Measurements from ENCODE around the gene KIF26B. TPM values are rescaled to one million over a fixed set of nuclear protein-coding genes. Genes with fewer than 3 reads are reported as not detected.

KIF26B gene
- total RNA-seq, 4 donors from 2014 or later = 0.20 to 0.79 (median 0.41) TPM; not detected in 1

GRCh38 chr1:245654460-245655050, 499.8 kb downstream of the KIF26B start:
- WGBS, 2 donors (ENCODE audit: low coverage in 1 of 2) = 67 to 80% methylated on average over 6 to 9 of the region's 9 CpGs
- no peak for TF ChIP-seq POLR2A (IDR thresholded peaks at IDR 0.05)
- TF ChIP-seq, protein P1, sequence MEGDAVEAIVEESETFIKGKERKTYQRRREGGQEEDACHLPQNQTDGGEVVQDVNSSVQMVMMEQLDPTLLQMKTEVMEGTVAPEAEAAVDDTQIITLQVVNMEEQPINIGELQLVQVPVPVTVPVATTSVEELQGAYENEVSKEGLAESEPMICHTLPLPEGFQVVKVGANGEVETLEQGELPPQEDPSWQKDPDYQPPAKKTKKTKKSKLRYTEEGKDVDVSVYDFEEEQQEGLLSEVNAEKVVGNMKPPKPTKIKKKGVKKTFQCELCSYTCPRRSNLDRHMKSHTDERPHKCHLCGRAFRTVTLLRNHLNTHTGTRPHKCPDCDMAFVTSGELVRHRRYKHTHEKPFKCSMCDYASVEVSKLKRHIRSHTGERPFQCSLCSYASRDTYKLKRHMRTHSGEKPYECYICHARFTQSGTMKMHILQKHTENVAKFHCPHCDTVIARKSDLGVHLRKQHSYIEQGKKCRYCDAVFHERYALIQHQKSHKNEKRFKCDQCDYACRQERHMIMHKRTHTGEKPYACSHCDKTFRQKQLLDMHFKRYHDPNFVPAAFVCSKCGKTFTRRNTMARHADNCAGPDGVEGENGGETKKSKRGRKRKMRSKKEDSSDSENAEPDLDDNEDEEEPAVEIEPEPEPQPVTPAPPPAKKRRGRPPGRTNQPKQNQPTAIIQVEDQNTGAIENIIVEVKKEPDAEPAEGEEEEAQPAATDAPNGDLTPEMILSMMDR (IDR thresholded peaks at IDR 0.05) = no peak
- no peak for TF ChIP-seq POLR2AphosphoS5 (IDR thresholded peaks at IDR 0.05)
- TF ChIP-seq EP300 (IDR thresholded peaks at IDR 0.05; ENCODE audit: low read depth) = no peak
- H3K27ac ChIP-seq = no peak overlapping the region
- H3K4me3 ChIP-seq = no peak overlapping the region
- no peaks in the 10 kb centered on the region for H3K9me3 ChIP-seq
- no peaks in the 10 kb centered on the region for H3K4me1 ChIP-seq
- no peaks in the 10 kb centered on the region for H3K27me3 ChIP-seq
- DNase-seq = no peak
- in situ Hi-C loops (cut with MboI; ENCODE audit: low pct_ligation_motif_present in 1 of 4, low pct_unique_long_range_greater_than_20kb in 1 of 4, low sequenced_read_pairs in 3 of 4) (no loop called here), intact Hi-C loops (cut with DNase I; ENCODE audit: low total_unique reads) (no loop called here)
- no peaks in the 10 kb centered on the region for H3K36me3 ChIP-seq

- TF ChIP-seq, protein P1 (IDR thresholded peaks at IDR 0.05) = no peak
- TF ChIP-seq POLR2A (IDR thresholded peaks at IDR 0.05) (no peak), EP300 (IDR thresholded peaks at IDR 0.05; ENCODE audit: low read depth) (no peak), POLR2AphosphoS5 (IDR thresholded peaks at IDR 0.05) (no peak)
- H3K27ac ChIP-seq = no peak overlapping the region
- H3K9me3 ChIP-seq = no peaks in the 10 kb centered on the region
- in situ Hi-C loops (cut with MboI; ENCODE audit: low pct_ligation_motif_present in 1 of 4, low pct_unique_long_range_greater_than_20kb in 1 of 4, low sequenced_read_pairs in 3 of 4) = no loop called here
- 84 to 96% methylated on average over 8 to 11 of the region's 11 CpGs for WGBS, 2 donors (ENCODE audit: low coverage in 1 of 2)
- no peaks in the 10 kb centered on the region for H3K36me3 ChIP-seq
- no peak overlapping the region for H3K4me3 ChIP-seq
- no peaks in the 10 kb centered on the region for H3K4me1 ChIP-seq
- DNase-seq = no peak
- intact Hi-C loops (cut with DNase I; ENCODE audit: low total_unique reads) = no loop called here
- H3K27me3 ChIP-seq = no peaks in the 10 kb centered on the region
Measured at GRCh38 chr1:245656189-245656717, 501.5 kb downstream of the KIF26B start.

- TF ChIP-seq, protein P1 (IDR thresholded peaks at IDR 0.05) = no peak
- no peak for TF ChIP-seq POLR2A (IDR thresholded peaks at IDR 0.05)
- TF ChIP-seq EP300 (IDR thresholded peaks at IDR 0.05; ENCODE audit: low read depth) = no peak
- no peak for TF ChIP-seq POLR2AphosphoS5 (IDR thresholded peaks at IDR 0.05)
- Histone ChIP-seq H3K9me3 (no peaks in the 10 kb centered on the region), H3K4me1 (no peaks in the 10 kb centered on the region), H3K27me3 (no peaks in the 10 kb centered on the region), H3K36me3 (no peaks in the 10 kb centered on the region), H3K27ac (no peak overlapping the region), H3K4me3 (no peak overlapping the region)
- 67 to 90% methylated on average over 6 of the region's 6 CpGs for WGBS, 2 donors (ENCODE audit: low coverage in 1 of 2)
- intact Hi-C loops (cut with DNase I; ENCODE audit: low total_unique reads) = no loop called here
- DNase-seq = no peak
- in situ Hi-C loops (cut with MboI; ENCODE audit: low pct_ligation_motif_present in 1 of 4, low pct_unique_long_range_greater_than_20kb in 1 of 4, low sequenced_read_pairs in 3 of 4) = no loop called here
Measured at GRCh38 chr1:245657371-245657770, 502.6 kb downstream of the KIF26B start.

- TF ChIP-seq POLR2AphosphoS5 (IDR thresholded peaks at IDR 0.05) (no peak), EP300 (IDR thresholded peaks at IDR 0.05; ENCODE audit: low read depth) (no peak), POLR2A (IDR thresholded peaks at IDR 0.05) (no peak)
- TF ChIP-seq, protein P1 (IDR thresholded peaks at IDR 0.05) = no peak
- no peak overlapping the region for H3K4me3 ChIP-seq
- H3K27me3 ChIP-seq = no peaks in the 10 kb centered on the region
- no peaks in the 10 kb centered on the region for H3K36me3 ChIP-seq
- no peak overlapping the region for H3K27ac ChIP-seq
- intact Hi-C loops (cut with DNase I; ENCODE audit: low total_unique reads) (no loop called here), in situ Hi-C loops (cut with MboI; ENCODE audit: low pct_ligation_motif_present in 1 of 4, low pct_unique_long_range_greater_than_20kb in 1 of 4, low sequenced_read_pairs in 3 of 4) (no loop called here)
- 88 to 100% methylated on average over 3 of the region's 3 CpGs for WGBS, 2 donors (ENCODE audit: low coverage in 1 of 2)
- H3K9me3 ChIP-seq = no peaks in the 10 kb centered on the region
- no peak for DNase-seq
- H3K4me1 ChIP-seq = no peaks in the 10 kb centered on the region
Measured at GRCh38 chr1:245663373-245663772, 508.6 kb downstream of the KIF26B start.

All from transverse colon (tissue), 4 donors.